Uterus (tissue), 4 donors: ENCODE results near the gene DOCK4. TPM values are rescaled to one million over a fixed set of nuclear protein-coding genes. Genes with fewer than 3 reads are reported as not detected.

Source experiments
- DNase-seq, 2 donors: peaks; one replicate each; pipeline ENCODE4 v3.0.0-alpha.2; 2019 to 2020
- H3K27ac ChIP-seq, 2 donors: fragments of 200-600 bp; sonication (generic); 1 replicate in 1 of 2; 2 replicates in 1 of 2; pipeline ENCODE4 v1.5.1; 2016 to 2018
- H3K27me3 ChIP-seq, 2 donors: fragments of 200-600 bp; sonication (generic); one replicate each; pipeline ENCODE4 v1.5.1; 2018 to 2019; ENCODE audit warnings: control low read depth in 1 of 2
- H3K36me3 ChIP-seq, 2 donors: fragments of 200-600 bp; sonication (generic); one replicate each; pipeline ENCODE4 v1.5.1; 2019; ENCODE audit warnings: control low read depth in 1 of 2
- H3K4me1 ChIP-seq, 2 donors: fragments of 200-600 bp; sonication (generic); one replicate each; pipeline ENCODE4 v1.5.1; 2018 to 2019; ENCODE audit warnings: control low read depth in 1 of 2
- H3K4me3 ChIP-seq, 2 donors: fragments of 200-600 bp; sonication (generic); 1 replicate in 1 of 2; 2 replicates in 1 of 2; pipeline ENCODE4 v1.5.1; 2018 to 2019; ENCODE audit warnings: mild to moderate bottlenecking in 1 of 2
- H3K9me3 ChIP-seq, 2 donors: fragments of 200-600 bp; sonication (generic); one replicate each; pipeline ENCODE4 v1.5.1; 2019; ENCODE audit warnings: control low read depth in 1 of 2
- POLR2A ChIP-seq, 2 donors: fragments of 450-650 bp; IDR thresholded peaks; one replicate each; pipeline ENCODE4 v1.6.1; 2016; ENCODE audit warnings: antibody characterized with exemption in 2 of 2, mild to moderate bottlenecking in 1 of 2, moderate library complexity in 1 of 2
- intact Hi-C: fragments of 100-400 bp; cut with DNase I; formaldehyde crosslinking; loops from one replicate; pipeline ENCODE4 v1.15.1; 2023; ENCODE audit warnings: low total_unique reads
- total RNA-seq, 4 donors: library from RNA; depleted of rRNA in 3 of 4; stranded (reverse); fragments of >200 nt in 3 of 4; gene quantifications; one replicate each; pipeline versions ENCODE4 v1.1.0 to v1.2.4, GENCODE V29; 2014 to 2023
- TF ChIP-seq, protein P1 (sequence below), 4 experiments: fragments of 200-600 bp in 2 of 4; fragments of 450-650 bp in 2 of 4; sonication (generic) in 2 of 4; IDR thresholded peaks; one replicate each; pipeline ENCODE4 v1.5.1; 2016 to 2019; ENCODE audit warnings: antibody characterized with exemption in 4 of 4, mild to moderate bottlenecking in 2 of 4, moderate library complexity in 1 of 4
- donor health status: DM: yes; HTN: yes; CAD: no.

DOCK4 gene
- total RNA-seq, 4 donors from 2014 or later, result 48.8 to 217 (median 72.3) TPM

DNA sequence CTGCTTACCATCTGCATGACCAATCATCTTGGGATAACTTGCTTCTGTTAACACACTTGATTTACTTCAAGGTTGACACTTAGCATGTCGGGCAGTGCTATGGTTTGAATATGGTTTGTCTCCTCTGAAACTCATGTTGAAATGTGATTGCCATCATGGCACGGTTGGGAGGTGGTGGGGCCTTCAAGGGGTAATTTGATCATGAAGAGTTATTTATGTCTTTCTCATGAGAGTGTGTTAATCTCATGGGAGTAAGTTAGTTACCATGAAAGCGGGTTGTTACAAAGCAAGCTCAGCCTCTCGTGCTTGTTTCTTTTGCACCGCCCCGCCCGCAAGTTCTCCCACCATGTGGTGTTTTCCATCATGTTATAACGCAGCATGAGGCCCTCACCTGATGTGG is 163.6 kb downstream of the DOCK4 start:
- H3K36me3 ChIP-seq, result no peaks in the 10 kb centered on the region
- no peak overlapping the region for H3K4me3 ChIP-seq
- intact Hi-C loops, result no loop called here

DNA sequence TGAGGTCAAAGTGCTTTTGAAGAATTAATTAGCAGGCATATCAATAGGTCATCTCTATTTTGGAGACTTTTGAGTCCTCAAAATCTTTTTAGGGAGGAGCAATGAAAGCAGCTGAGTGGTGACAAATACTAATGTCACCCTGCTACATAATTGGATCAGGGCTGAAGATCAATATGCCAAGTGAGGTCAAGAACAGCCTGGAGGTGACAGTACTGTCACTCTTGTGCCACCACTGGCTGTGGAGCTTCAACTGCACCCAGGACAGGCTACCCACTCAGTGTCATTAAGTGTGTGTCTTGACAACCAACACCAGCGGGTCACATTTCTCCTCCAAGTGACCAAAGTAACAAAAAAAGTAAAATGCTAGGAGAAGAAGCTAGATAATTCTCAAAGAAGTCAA is 167.8 kb downstream of the DOCK4 start:
- Histone ChIP-seq H3K36me3 (no peaks in the 10 kb centered on the region), H3K27me3 (no peaks in the 10 kb centered on the region), H3K9me3 (no peaks in the 10 kb centered on the region), H3K4me3 (no peak overlapping the region), H3K27ac (no peak overlapping the region), H3K4me1 (no peaks in the 10 kb centered on the region)
- DNase-seq, result no peak
- no peak for TF ChIP-seq POLR2A (IDR thresholded peaks at IDR 0.05)
- TF ChIP-seq, protein P1, sequence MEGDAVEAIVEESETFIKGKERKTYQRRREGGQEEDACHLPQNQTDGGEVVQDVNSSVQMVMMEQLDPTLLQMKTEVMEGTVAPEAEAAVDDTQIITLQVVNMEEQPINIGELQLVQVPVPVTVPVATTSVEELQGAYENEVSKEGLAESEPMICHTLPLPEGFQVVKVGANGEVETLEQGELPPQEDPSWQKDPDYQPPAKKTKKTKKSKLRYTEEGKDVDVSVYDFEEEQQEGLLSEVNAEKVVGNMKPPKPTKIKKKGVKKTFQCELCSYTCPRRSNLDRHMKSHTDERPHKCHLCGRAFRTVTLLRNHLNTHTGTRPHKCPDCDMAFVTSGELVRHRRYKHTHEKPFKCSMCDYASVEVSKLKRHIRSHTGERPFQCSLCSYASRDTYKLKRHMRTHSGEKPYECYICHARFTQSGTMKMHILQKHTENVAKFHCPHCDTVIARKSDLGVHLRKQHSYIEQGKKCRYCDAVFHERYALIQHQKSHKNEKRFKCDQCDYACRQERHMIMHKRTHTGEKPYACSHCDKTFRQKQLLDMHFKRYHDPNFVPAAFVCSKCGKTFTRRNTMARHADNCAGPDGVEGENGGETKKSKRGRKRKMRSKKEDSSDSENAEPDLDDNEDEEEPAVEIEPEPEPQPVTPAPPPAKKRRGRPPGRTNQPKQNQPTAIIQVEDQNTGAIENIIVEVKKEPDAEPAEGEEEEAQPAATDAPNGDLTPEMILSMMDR (IDR thresholded peaks at IDR 0.05), result no peak
- intact Hi-C loops, result no loop called here

More for the DNA sequence above, 163.6 kb downstream of the DOCK4 start:
- Histone ChIP-seq H3K27ac (no peak overlapping the region), H3K9me3 (no peaks in the 10 kb centered on the region), H3K27me3 (no peaks in the 10 kb centered on the region), H3K4me1 (no peaks in the 10 kb centered on the region)
- no peak for TF ChIP-seq POLR2A (IDR thresholded peaks at IDR 0.05)
- TF ChIP-seq, protein P1 (IDR thresholded peaks at IDR 0.05), result no peak
- DNase-seq, result no peak

DNA sequence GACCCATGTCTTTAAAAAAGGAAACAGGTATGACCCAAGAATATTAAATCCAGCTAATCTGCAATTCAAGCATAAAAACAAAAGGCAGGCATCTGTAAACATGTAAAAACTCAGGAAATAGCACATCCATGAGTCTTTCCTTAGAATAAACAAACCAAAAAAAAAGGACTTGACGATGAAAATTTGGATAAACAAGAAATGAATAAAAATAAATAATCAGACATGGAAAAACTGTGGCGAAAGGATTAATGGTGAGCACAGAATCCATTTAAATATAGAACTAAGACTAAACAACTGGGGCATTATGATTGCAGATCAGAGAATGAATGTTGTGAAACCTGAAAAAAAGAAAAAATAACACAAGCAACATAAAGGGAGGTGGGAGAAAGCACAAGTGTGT is 170.1 kb downstream of the DOCK4 start:
- intact Hi-C loops, result no loop called here
- Histone ChIP-seq H3K36me3 (no peaks in the 10 kb centered on the region), H3K4me3 (no peak overlapping the region), H3K27me3 (no peaks in the 10 kb centered on the region), H3K4me1 (no peaks in the 10 kb centered on the region), H3K9me3 (no peaks in the 10 kb centered on the region), H3K27ac (no peak overlapping the region)
- TF ChIP-seq, protein P1 (IDR thresholded peaks at IDR 0.05), result no peak
- TF ChIP-seq POLR2A (IDR thresholded peaks at IDR 0.05), result no peak
- no peak for DNase-seq

DNA sequence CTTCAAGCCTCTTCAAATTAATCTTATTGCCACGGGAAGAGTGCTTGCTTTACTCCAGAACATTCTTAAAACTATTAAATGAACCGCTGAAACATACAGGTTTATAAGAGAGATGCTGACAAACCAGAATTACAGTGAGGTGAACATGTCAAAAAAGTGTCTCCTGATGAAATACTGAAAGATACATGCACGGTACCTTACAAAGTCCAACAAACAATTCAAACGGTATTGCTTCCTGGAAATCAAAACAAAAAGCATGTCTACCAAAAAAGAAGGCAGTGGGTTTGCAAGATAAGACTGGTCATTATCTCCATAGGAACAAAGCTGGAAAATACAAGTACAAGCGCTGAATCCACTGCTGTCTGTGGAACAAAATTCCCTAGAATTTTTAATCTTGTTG is 174.5 kb downstream of the DOCK4 start:
- TF ChIP-seq POLR2A (IDR thresholded peaks at IDR 0.05), result no peak
- TF ChIP-seq, protein P1 (IDR thresholded peaks at IDR 0.05), result no peak
- Histone ChIP-seq H3K36me3 (no peaks in the 10 kb centered on the region), H3K4me3 (no peak overlapping the region), H3K4me1 (no peaks in the 10 kb centered on the region), H3K27me3 (no peaks in the 10 kb centered on the region), H3K9me3 (no peaks in the 10 kb centered on the region), H3K27ac (no peak overlapping the region)
- intact Hi-C loops, result no loop called here
- DNase-seq, result no peak

DNA sequence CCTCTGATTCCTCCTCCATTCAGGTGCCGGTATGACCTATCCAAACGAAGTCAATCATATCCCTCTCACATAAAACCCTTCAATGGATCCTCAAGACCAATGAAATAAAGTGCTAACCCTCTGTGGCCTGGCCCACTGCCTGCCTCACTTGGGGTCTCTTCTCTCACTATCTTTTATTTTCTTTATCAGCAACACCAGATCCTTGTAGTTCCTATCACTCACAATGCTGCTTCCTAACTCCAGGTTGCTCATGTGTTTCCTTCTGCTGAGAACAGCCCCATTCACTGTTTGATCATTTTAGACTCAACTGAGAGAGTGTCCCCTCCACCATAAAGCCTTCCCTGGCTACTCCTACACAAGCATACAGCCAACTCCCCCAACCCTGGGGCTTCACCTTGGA is 180.6 kb downstream of the DOCK4 start:
- Histone ChIP-seq H3K27me3 (no peaks in the 10 kb centered on the region), H3K27ac (no peak overlapping the region), H3K9me3 (no peaks in the 10 kb centered on the region), H3K4me3 (no peak overlapping the region), H3K36me3 (no peaks in the 10 kb centered on the region), H3K4me1 (no peaks in the 10 kb centered on the region)
- intact Hi-C loops, result no loop called here
- TF ChIP-seq, protein P1 (IDR thresholded peaks at IDR 0.05), result no peak
- TF ChIP-seq POLR2A (IDR thresholded peaks at IDR 0.05), result no peak
- DNase-seq, result no peak
